ENCODE results near the gene HOXD10. TPM values are rescaled to one million over a fixed set of nuclear protein-coding genes. Genes with fewer than 3 reads are reported as not detected.

The HOXD10 gene
- total and polyA plus RNA-seq, 9 of the 15 experiments (the other 6 are each of a cell fraction or from before 2014, with no cell fraction given), result not detected

- Histone ChIP-seq H3K36me3 (ENCODE audit: control insufficient read depth, insufficient read depth, low read length) (no peaks in the 10 kb centered on the region), H3K79me2 (ENCODE audit: control insufficient read depth, insufficient read depth, low read length) (no peaks in the 10 kb centered on the region), H3K4me2 (ENCODE audit: insufficient read depth, low read length) (peak overlapping the region; percentile 30; the same call in 1 of the 2 replicates), H3K4me3 (no peak overlapping the region), H3K27ac (ENCODE audit: extremely low read depth, low read depth, low read length) (no peak overlapping the region), H3K27me3 (ENCODE audit: control insufficient read depth in 2 of 2, insufficient read depth in 2 of 2, low read length in 2 of 2) (peaks cover 70 to 86% of the 10 kb centered on the region in 2 experiments), H3K4me1 (replicated peaks in 1 of 2; ENCODE audit: control insufficient read depth in 2 of 2, insufficient read depth in 2 of 2, low read length in 2 of 2) (peaks cover 0 to 29% of the 10 kb centered on the region in 2 experiments; a peak in 2 of 5 replicates), H3K9me1 (ENCODE audit: control insufficient read depth, insufficient read depth, low read length) (no peaks in the 10 kb centered on the region), H2AFZ (ENCODE audit: low read depth, low read length) (peak overlapping the region; percentile 72), H3K9me3 (replicated peaks; ENCODE audit: control insufficient read depth, insufficient read depth, low read depth, low read length) (no peaks in the 10 kb centered on the region; the same call in 1 of the 2 replicates), H3K9ac (ENCODE audit: insufficient read depth in 1 of 2, low read depth in 2 of 2, low read length in 2 of 2) (0 out of 4 replicates have a peak overlapping the region, but pooled peaks of 1 of the 2 experiments have one; percentile 31), H4K20me1 (replicated peaks; ENCODE audit: control insufficient read depth, insufficient read depth, low read length) (peaks cover 5% of the 10 kb centered on the region; the same call in 1 of the 2 replicates)
- in situ Hi-C loops (cut with MboI), result loop anchor here (10.0 to 25.0 kb wide), 2 partner anchors 663 to 1051 kb away; no protein-coding TSS in a partner anchor
- WGBS (ENCODE audit: insufficient coverage, low coverage, missing lambda C conversion rate), result 15% methylated on average over 48 of the region's 49 CpGs
- peak; percentile 93 for ATAC-seq
- ChIA-PET POLR2A (interaction anchor here (0.6 kb wide), 1 partner anchor 162 kb away, joined by 3 read pairs; no protein-coding TSS in a partner anchor), CTCF (ENCODE audit: low intra/inter-chr PET ratio) (interaction anchor here (1.0 to 1.5 kb wide), 4 partner anchors 10 to 722 kb away, joined by 3 to 8 read pairs (median 4); no protein-coding TSS in a partner anchor)
- intact Hi-C loops (cut with micrococcal nuclease), result no loop called here
- peak; percentile 39 to 71 (median 56) for DNase-seq (ENCODE audit: extremely low read depth in 1 of 4, low spot score in 3 of 4)
- no peak for FAIRE-seq
- no TSS peak for BruUV-seq (replicated peaks)
- TF ChIP-seq CTCF (IDR thresholded peaks at IDR 0.05 in 2 of 3, conservative IDR thresholded peaks at IDR 0.05 in 1 of 3; ENCODE audit: insufficient read depth in 2 of 3, low read depth in 1 of 3, low read length in 3 of 3) (peak; percentile 81 to 82 (median 81)), DEAF1 (CRISPR knock-in tag; IDR thresholded peaks at IDR 0.05) (peak; percentile 56), BRF1 (IDR thresholded peaks at IDR 0.05; ENCODE audit: borderline replicate concordance, extremely low read depth, insufficient read length) (no peak), PHB2 (IDR thresholded peaks at IDR 0.05; ENCODE audit: low read depth) (no peak), GATAD2A (IDR thresholded peaks at IDR 0.05) (no peak), NFIC (IDR thresholded peaks at IDR 0.05) (no peak), MAZ (CRISPR knock-in tag; conservative IDR thresholded peaks at IDR 0.05 in 1 of 2, IDR thresholded peaks at IDR 0.05 in 1 of 2) (no peak), SFPQ (IDR thresholded peaks at IDR 0.05; ENCODE audit: low read depth, low read length) (no peak), NCOA2 (IDR thresholded peaks at IDR 0.05; ENCODE audit: partially characterized antibody in 2 of 2) (no peak), PYGO2 (tag; IDR thresholded peaks at IDR 0.05) (no peak), ZNF143 (CRISPR knock-in tag; IDR thresholded peaks at IDR 0.05) (no peak), SOX6 (IDR thresholded peaks at IDR 0.05) (no peak), DIDO1 (tag; IDR thresholded peaks at IDR 0.05; ENCODE audit: low read depth) (no peak)
These were observed 28.3 kb upstream of the HOXD10 start for GRCh38 chr2:176088048-176088936.
